GM19395 (cell line): ENCODE data around the gene RHOC.

Experiments used
- ATAC-seq: cut with Tn5 transposase; IDR thresholded peaks from one replicate; pipeline ENCODE4 v1.9.1; 2021; ENCODE audit warnings: mild to moderate bottlenecking, moderate library complexity; ENCODE audit not compliant: unreplicated experiment

The RHOC gene

GRCh38 chr1:112718691-112719418 is 11.9 kb upstream of the RHOC start:
- ATAC-seq, result no peak

GRCh38 chr1:112717263-112717873 is 10.4 kb upstream of the RHOC start:
- ATAC-seq, result no peak

- peak; percentile 44 for ATAC-seq
Observed at GRCh38 chr1:112716133-112716720, 9.3 kb upstream of the RHOC start.

- ATAC-seq, result peak; percentile 71
Observed at GRCh38 chr1:112715264-112716053, 8.5 kb upstream of the RHOC start, which contains the start of gene PPM1J. Gene PPM1J, minus strand, starts transcription at chr1:112715332. Its CDS starts 31 bp downstream, at chr1:112715301.

- peak; percentile 7 for ATAC-seq
Observed at GRCh38 chr1:112714313-112715263, 7.7 kb upstream of the RHOC start.

- ATAC-seq, result peak; percentile 37
Observed at GRCh38 chr1:112713466-112714312, 6.8 kb upstream of the RHOC start.

GRCh38 chr1:112712701-112713128 is 5.8 kb upstream of the RHOC start:
- ATAC-seq, result no peak

- ATAC-seq, result no peak
Observed at GRCh38 chr1:112712191-112712590, 5.3 kb upstream of the RHOC start.

GRCh38 chr1:112711670-112712069 is 4.7 kb upstream of the RHOC start:
- ATAC-seq, result no peak

- no peak for ATAC-seq
Observed at GRCh38 chr1:112711041-112711440, 4.1 kb upstream of the RHOC start.

- no peak for ATAC-seq
Observed at GRCh38 chr1:112710586-112710985, 3.7 kb upstream of the RHOC start.

GRCh38 chr1:112710159-112710558 is 3.2 kb upstream of the RHOC start:
- no peak for ATAC-seq

GRCh38 chr1:112708489-112708888 is 1.6 kb upstream of the RHOC start:
- ATAC-seq, result no peak

- no peak for ATAC-seq
Observed at GRCh38 chr1:112708002-112708448, 1.1 kb upstream of the RHOC start.

- ATAC-seq, result peak; percentile 62
Observed at GRCh38 chr1:112707221-112708001, 484 bp upstream of the RHOC start.

- ATAC-seq, result peak; percentile 76
Observed at GRCh38 chr1:112704934-112705627, 1.8 kb downstream of the RHOC start.

- peak; percentile 1 for ATAC-seq
Observed at GRCh38 chr1:112704391-112704933, 2.5 kb downstream of the RHOC start.
